Colonic mucosa (tissue), 4 donors: ENCODE data around the gene OR5K4. TPM values are rescaled to one million over a fixed set of nuclear protein-coding genes. Genes with fewer than 3 reads are reported as not detected.
"Not testable (repeated sequence)": the region's sequence is repeated elsewhere in the genome, so short reads cannot be mapped to it uniquely, and the experiment has no call there.

Experiments used
- DNase-seq: peaks from one replicate; pipeline ENCODE4 v3.0.0-alpha.2; 2020
- H3K27ac ChIP-seq: fragments of 200-600 bp; one replicate; pipeline ENCODE4 v1.8.0; 2021
- H3K27me3 ChIP-seq: fragments of 200-600 bp; one replicate; pipeline ENCODE4 v1.8.0; 2021
- H3K36me3 ChIP-seq: fragments of 200-600 bp; one replicate; pipeline ENCODE4 v1.8.0; 2021
- H3K4me1 ChIP-seq: fragments of 200-600 bp; one replicate; pipeline ENCODE4 v1.8.0; 2021; ENCODE audit warnings: mild to moderate bottlenecking
- H3K4me3 ChIP-seq: fragments of 200-600 bp; one replicate; pipeline ENCODE4 v1.8.0; 2021
- H3K9ac ChIP-seq, 2 donors: one replicate each; pipeline ENCODE4 v1.7.0; 2013; ENCODE audit warnings: control low read depth in 2 of 2, low read depth in 2 of 2, low read length in 2 of 2
- H3K9me3 ChIP-seq: fragments of 200-600 bp; one replicate; pipeline ENCODE4 v1.8.0; 2021
- CTCF ChIP-seq: fragments of 200-600 bp; IDR thresholded peaks from one replicate; pipeline ENCODE4 v1.8.0; 2022; ENCODE audit warnings: antibody characterized with exemption, mild to moderate bottlenecking
- intact Hi-C: fragments of 100-400 bp; cut with DNase I; formaldehyde crosslinking; loops from one replicate; pipeline ENCODE4 v1.14.1; 2022
- total RNA-seq, 2 donors: library from RNA; stranded (reverse); fragmentation: NEBNext Ultra II Directional in 1 of 2; extraction: Animal tissue kit (Norgen Biotek cat#: 25700) in 1 of 2; gene quantifications; one replicate each; pipeline ENCODE4 v1.2.1, GENCODE V29; 2021
- donor health status: healthy.
- donor health status: DM: no; HTN: no; CAD: no.
- donor health status: DM: no; HTN: no; CAD: no.

OR5K4 gene
- total RNA-seq, 2 donors from 2014 or later = not detected

GRCh38 chr3:98395101-98395500 lies 41.4 kb downstream of the OR5K4 start:
- Histone ChIP-seq H3K27me3 (no peaks in the 10 kb centered on the region), H3K36me3 (no peaks in the 10 kb centered on the region), H3K9ac (no peak overlapping the region), H3K27ac (no peak overlapping the region), H3K4me1 (no peaks in the 10 kb centered on the region), H3K4me3 (no peak overlapping the region), H3K9me3 (no peaks in the 10 kb centered on the region)
- no peak for DNase-seq
- TF ChIP-seq CTCF = no peak
- intact Hi-C loops = no loop called here

- intact Hi-C loops, H3K27me3 ChIP-seq, H3K36me3 ChIP-seq, H3K9me3 ChIP-seq, H3K4me3 ChIP-seq, H3K9ac ChIP-seq, H3K4me1 ChIP-seq, H3K27ac ChIP-seq, DNase-seq: not testable (repeated sequence)
Observed at GRCh38 chr3:98396482-98396881, 42.8 kb downstream of the OR5K4 start.

- no peaks in the 10 kb centered on the region for H3K9me3 ChIP-seq
- H3K4me3 ChIP-seq = no peak overlapping the region
- H3K9ac ChIP-seq = no peak overlapping the region
- TF ChIP-seq CTCF = no peak
- DNase-seq = no peak
- H3K36me3 ChIP-seq = no peaks in the 10 kb centered on the region
- H3K27me3 ChIP-seq = no peaks in the 10 kb centered on the region
- H3K4me1 ChIP-seq = no peaks in the 10 kb centered on the region
- intact Hi-C loops = no loop called here
- no peak overlapping the region for H3K27ac ChIP-seq
Observed at GRCh38 chr3:98398513-98398912, 44.9 kb downstream of the OR5K4 start.

GRCh38 chr3:98402507-98402906 lies 48.9 kb downstream of the OR5K4 start:
- no peaks in the 10 kb centered on the region for H3K4me1 ChIP-seq

GRCh38 chr3:98404010-98404409 lies 50.4 kb downstream of the OR5K4 start:
- Histone ChIP-seq H3K9me3 (peaks cover 3% of the 10 kb centered on the region), H3K4me3 (no peak overlapping the region), H3K9ac (no peak overlapping the region), H3K4me1 (no peaks in the 10 kb centered on the region), H3K36me3 (no peaks in the 10 kb centered on the region), H3K27ac (no peak overlapping the region), H3K27me3 (no peaks in the 10 kb centered on the region)
- no peak for TF ChIP-seq CTCF
- no peak for DNase-seq
- intact Hi-C loops = no loop called here

More at GRCh38 chr3:98402507-98402906, 48.9 kb downstream of the OR5K4 start:
- Histone ChIP-seq H3K9ac (no peak overlapping the region), H3K4me3 (no peak overlapping the region), H3K9me3 (peaks cover 3% of the 10 kb centered on the region), H3K36me3 (no peaks in the 10 kb centered on the region), H3K27ac (no peak overlapping the region), H3K27me3 (no peaks in the 10 kb centered on the region)
- no peak for TF ChIP-seq CTCF
- DNase-seq = no peak
- intact Hi-C loops = no loop called here

Other genes with a start within 250 kb of the OR5K4 start
- not detected for gene OR5H1, start 223.1 kb upstream of the OR5K4 start, total RNA-seq
- gene OR5H14, start 206.4 kb upstream of the OR5K4 start, total RNA-seq = not detected
- not detected for gene OR5H15, start 187.2 kb upstream of the OR5K4 start, total RNA-seq
- gene OR5H6, start 89.6 kb upstream of the OR5K4 start, total RNA-seq = not detected
- gene OR5H2, start 71.3 kb upstream of the OR5K4 start, total RNA-seq = not detected
- gene OR5K3, start 36.8 kb downstream of the OR5K4 start, total RNA-seq = not detected
- not detected for gene OR5K1, start 109.3 kb downstream of the OR5K4 start, total RNA-seq
- gene OR5K2, start 143.8 kb downstream of the OR5K4 start, total RNA-seq = not detected
- 10 to 100 TPM; 42.3 to 97.8 TPM for gene CLDND1, start 169.0 kb downstream of the OR5K4 start, total RNA-seq
- gene GPR15, start 178.1 kb downstream of the OR5K4 start, total RNA-seq = 1 to 10 TPM; 2.9 to 5.1 TPM
- gene CPOX, start 239.8 kb downstream of the OR5K4 start, total RNA-seq = 10 to 100 TPM; 23.3 to 31.7 TPM